Epithelial cell of proximal tubule (primary cell): Measurements from ENCODE around the gene RFTN2. TPM values are rescaled to one million over a fixed set of nuclear protein-coding genes. Genes with fewer than 3 reads are reported as not detected.

Experiments used
- DNase-seq: peaks from one replicate; pipeline ENCODE4 v3.0.0-alpha.2; 2011; ENCODE audit warnings: low read depth
- H3K4me3 ChIP-seq: 2 replicates; pipeline ENCODE4 v1.5.1; 2011; ENCODE audit warnings: low read depth, mild to moderate bottlenecking, low read length
- CTCF ChIP-seq: conservative IDR thresholded peaks from 2 replicates; pipeline ENCODE4 v1.5.1; 2012; ENCODE audit warnings: low read depth, mild to moderate bottlenecking, low read length
- total RNA-seq: library from RNA; depleted of rRNA; stranded (reverse); fragments of >200 nt; gene quantifications from 2 replicates; pipeline ENCODE4 v1.2.3, GENCODE V29; 2015

The RFTN2 gene
- total RNA-seq, 1 donor from 2014 or later, result not detected

- no peak for DNase-seq
These were observed 60.3 kb downstream of the RFTN2 start for GRCh38 chr2:197615016-197615652.

GRCh38 chr2:197614532-197614931, 60.9 kb downstream of the RFTN2 start:
- no peak for DNase-seq
- H3K4me3 ChIP-seq, result no peak overlapping the region
- no peak for TF ChIP-seq CTCF

More at GRCh38 chr2:197615016-197615652, 60.3 kb downstream of the RFTN2 start:
- TF ChIP-seq CTCF, result peak; percentile 45
- H3K4me3 ChIP-seq, result no peak overlapping the region

DNA sequence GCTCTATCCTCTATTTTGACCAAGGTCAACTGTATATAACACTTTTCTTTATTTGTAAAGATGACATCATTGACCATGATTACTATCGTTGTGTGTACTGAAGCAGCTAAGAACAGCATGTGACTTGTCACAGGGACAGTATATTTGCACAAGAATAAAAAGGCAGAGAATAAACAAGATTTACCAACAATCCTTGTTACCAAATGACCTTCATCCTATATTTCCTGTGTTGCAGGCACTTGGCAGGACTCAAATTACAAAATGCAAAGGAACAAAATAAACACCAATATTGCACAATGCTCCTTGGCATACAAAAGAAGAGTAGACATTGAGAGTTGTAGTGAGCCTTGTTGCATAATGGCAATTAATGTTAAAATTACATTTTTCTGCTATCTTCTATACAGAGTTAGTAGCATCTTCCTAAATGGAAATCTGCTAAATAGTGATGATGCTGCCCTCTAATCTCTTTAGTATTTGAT, 61.8 kb downstream of the RFTN2 start:
- DNase-seq, result no peak
- no peak overlapping the region for H3K4me3 ChIP-seq
- TF ChIP-seq CTCF, result no peak

DNA sequence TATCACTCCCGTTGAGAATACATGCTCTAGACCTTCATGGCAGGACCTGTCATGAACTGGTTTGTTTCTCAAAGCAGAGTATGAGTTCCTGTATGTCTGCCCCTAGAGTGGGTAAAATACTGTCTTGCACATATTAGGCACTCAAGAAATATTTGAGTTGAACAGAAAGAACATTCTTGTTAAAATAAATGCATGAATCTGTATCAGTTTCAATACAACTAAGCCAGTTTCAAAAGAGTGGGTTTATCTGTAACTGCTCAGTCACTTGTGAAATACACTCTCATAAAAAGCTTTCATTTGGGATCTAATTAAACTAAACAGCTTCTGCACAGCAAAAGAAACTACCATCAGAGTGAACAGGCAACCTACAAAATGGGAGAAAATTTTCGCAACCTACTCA, 69.2 kb downstream of the RFTN2 start:
- no peak for DNase-seq
- no peak overlapping the region for H3K4me3 ChIP-seq
- TF ChIP-seq CTCF, result no peak

- DNase-seq, result no peak
- no peak overlapping the region for H3K4me3 ChIP-seq
- no peak for TF ChIP-seq CTCF
These were observed 71.1 kb downstream of the RFTN2 start for GRCh38 chr2:197604117-197604860.

GRCh38 chr2:197601726-197602125, 73.7 kb downstream of the RFTN2 start:
- DNase-seq, result no peak
- H3K4me3 ChIP-seq, result no peak overlapping the region
- no peak for TF ChIP-seq CTCF

GRCh38 chr2:197600306-197600705, 75.1 kb downstream of the RFTN2 start:
- no peak for DNase-seq
- TF ChIP-seq CTCF, result no peak
- no peak overlapping the region for H3K4me3 ChIP-seq
